ENCODE results near the gene RHBDD2.
A peak's percentile ranks its signal among the peaks of the same experiment; 100 is the strongest.
"Not testable (repeated sequence)": the region's sequence is repeated elsewhere in the genome, so short reads cannot be mapped to it uniquely, and the experiment has no call there.

RHBDD2 gene

DNA sequence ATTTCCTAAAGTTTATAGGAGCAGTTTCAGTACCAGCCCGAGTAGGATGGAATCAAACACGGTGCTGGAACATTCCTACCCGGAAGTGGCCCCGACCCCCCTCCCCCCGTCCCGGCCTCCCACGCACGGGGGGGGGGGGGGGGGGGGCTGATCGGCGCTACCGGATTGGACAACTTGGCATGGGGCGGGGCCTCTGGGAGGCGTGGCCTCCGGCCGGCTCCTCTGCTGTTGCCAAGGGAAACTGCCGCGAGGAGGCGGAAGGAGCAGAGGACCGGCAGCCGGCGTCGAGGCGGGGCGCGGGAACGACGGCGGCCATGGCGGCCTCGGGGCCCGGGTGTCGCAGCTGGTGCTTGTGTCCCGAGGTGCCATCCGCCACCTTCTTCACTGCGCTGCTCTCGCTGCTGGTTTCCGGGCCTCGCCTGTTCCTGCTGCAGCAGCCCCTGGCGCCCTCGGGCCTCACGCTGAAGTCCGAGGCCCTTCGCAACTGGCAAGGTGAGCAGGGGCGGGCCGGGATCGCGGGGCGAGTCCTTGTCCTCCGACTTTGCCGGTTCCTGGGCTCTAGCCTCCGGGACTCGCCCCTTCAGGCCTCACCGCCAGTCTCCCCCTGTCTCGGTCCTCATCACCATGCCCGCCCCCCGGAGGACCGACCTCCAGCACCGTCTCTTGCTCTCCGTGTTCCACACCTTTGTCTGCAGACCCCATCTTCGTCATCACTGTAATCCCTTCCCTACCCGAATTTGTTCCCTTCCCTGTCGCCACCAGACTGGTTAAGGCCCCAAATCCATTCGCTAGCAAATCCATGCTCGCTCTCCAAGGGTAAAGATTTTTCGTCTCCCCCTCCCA is at the start of gene RHBDD2:
RHBDD2 (plus strand) TSS at position 266 of the 843 bp plus-strand sequence; CDS start at position 315, 49 bp downstream.
- DNase-seq (ENCODE audit: low read depth in 2 of 3, low spot score in 2 of 3), result peak; percentile 86 to 92 (median 87)

DNA sequence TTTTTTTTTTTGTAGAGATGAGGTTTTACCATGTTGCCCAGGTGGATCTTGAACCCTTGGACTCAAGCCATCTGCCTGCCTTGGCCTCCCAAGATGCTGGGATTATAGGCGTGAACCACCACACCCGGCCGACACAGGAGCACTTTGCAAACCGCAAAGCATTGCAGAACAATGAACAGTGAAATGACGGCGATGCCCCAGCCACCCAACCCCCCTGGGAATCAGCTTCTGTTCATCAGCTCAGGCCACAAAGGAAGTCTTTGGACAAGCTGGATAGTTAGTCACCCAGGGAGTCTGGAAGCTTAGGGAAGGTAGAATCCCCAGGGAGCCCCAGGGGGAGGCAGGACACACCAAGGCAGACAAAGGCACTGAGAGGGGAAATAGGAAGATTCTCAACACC is 49.2 kb upstream of the RHBDD2 start:
- DNase-seq (ENCODE audit: low read depth in 2 of 3, low spot score in 2 of 3), result not testable (repeated sequence)

DNA sequence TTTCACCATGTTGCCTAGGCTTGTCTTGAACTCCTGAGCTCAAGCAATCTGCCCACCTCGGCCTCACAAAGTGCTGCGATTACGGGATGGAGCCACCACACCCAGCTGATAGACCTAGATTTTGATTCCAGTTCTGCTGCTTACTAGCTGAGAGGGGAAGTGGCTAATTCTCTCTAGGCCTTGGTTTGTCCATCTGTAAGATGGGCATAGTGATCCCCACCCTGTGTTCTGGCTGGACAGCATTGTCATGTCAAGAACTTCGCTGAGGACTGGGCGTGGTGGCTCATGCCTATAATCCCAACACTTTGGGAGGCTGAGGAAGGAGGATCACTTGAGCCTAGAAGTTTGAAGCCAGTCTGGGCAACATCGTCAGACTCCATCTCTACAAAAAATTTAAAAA is 47.9 kb upstream of the RHBDD2 start:
- DNase-seq (ENCODE audit: low read depth in 2 of 3, low spot score in 2 of 3), result no peak

DNA sequence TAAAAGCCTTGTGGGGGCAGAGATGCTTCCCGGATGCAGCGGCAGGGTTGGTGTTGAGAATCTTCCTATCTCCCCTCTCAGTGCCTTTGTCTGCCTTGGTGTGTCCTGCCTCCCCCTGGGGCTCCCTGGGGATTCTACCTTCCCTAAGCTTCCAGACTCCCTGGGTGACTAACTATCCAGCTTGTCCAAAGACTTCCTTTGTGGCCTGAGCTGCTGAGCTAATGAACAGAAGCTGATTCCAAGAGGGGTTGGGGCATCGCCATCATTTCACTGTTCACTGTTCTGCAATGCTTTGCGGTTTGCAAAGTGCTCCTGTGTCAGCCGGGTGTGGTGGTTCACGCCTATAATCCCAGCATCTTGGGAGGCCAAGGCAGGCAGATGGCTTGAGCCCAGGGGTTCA is 45.2 kb upstream of the RHBDD2 start:
- not testable (repeated sequence) for DNase-seq (ENCODE audit: low read depth in 2 of 3, low spot score in 2 of 3)

DNA sequence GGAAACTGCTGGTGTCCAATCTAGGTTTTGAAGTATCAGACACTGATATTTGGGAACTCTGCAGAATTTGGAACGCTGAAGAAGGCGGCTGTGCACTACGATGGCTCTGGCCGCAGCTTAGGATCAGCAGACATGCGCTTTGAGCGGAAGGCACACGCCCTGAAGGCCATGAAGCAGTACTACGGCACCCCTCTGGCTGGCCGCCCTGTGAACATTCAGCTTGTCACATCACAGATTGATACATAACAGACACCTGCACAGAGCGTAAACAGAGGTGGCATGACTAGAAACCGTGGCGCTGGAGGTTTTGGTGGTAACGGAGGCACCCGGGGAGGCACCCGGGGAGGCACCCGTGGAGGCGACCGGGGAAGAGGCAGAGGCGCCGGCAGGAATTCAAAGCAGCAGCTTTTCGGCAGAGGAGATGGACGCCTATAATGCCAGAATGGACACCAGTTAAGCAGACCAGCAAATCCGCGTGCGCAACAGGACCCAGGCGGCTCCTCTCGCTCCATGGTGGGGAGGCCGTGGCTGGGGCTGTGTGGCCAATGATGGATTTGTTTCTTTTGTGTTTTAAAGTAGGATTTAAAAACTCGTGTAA is 43.0 kb upstream of the RHBDD2 start:
- no peak for DNase-seq (ENCODE audit: low read depth in 2 of 3, low spot score in 2 of 3)

DNA sequence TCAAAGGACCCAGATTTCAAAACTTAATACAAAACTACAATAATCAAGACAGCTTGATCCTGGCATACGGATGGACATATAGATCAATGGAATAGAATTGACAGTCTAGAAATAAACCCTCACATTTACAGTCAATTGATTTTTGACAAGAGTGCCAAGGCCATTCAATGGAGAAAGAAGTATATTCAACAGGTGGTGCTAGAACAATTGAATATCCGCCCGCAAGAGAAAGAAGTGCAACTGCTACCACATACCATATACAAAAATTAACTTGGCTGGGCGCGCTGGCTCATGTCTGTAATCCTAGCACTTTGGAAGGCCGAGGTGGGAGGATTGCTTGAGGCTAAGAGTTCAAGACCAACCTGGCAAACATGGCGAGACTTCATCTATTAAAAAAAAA is 42.0 kb upstream of the RHBDD2 start:
- DNase-seq (ENCODE audit: low read depth in 2 of 3, low spot score in 2 of 3), result no peak

DNA sequence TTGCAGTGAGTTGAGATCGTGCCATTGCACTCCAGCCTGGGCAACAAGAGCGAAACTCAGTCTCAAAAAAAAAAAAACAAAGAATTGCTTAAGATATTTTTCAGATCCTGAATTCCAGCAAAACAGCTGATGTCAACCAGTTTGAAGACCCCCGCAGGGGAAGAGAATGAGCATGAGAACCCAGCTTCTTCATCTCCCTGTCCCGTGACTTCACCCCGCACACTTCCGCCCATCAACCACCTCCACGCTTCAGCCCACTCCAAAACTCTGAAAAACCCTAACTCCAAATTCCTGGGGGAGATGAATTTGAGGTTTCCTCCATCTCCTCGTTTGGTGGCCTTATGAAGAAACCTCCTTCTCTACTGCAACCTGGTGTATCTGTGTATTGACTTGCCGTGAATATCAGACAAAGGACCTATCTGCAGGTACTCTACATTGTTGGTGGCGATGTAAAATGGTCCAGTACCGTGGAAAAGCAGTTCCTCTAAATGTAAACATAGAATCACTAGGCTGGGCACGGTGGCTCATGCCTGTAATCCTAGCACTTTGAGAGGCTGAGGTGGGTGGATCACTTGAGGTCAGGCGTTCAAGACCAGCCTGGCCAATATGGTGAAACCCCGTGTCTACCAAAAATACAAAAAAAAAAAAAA is 40.4 kb upstream of the RHBDD2 start:
- DNase-seq (ENCODE audit: low read depth in 2 of 3, low spot score in 2 of 3), result not testable (repeated sequence)

DNA sequence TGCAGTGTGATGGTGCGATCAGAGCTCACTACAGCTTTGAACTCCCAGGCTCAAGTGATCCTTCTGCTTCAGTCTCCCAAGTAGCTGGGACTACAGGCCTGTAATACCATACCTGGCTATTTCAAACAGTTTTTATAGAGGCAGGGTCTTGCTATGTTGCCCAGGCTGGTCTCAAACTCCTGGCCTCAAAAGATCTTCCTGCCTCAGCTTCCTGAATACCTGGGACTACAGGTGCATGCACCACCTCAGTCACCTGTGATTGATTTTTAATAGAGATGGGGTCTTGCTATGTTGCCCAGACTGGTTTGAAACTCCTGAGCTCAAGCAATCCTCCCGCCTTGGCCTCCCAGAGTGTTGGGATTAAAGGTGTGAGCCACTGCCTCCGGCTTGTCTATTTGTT is 38.8 kb upstream of the RHBDD2 start:
- no peak for DNase-seq (ENCODE audit: low read depth in 2 of 3, low spot score in 2 of 3)

DNA sequence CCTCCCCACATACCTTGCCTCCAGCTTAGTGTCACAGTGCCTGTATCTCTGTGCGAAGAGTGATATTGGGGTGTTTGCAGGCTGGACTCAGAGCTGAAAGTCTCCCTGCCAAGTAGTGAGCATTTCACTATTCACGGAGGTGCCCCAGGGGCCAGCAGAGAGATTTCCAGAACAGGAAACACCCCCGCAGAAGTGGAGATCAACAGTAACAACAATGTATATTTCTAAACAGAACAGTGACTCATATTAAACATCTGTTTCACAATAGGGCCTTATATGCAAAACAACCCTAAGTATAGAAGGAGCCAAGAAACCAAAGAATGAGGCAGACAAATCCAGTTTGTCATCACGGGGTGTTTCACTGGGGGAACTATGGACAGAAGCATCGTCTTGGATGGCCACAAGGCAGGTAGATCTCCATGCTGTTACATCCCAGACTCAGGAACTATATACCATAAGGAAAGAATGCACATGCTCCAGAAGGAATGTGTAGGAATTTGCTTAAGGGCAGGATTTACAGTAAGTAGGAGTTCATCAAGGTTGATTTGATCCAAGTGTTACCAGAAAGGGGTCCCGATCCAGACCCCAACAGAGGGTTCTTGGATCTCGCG is 35.9 kb upstream of the RHBDD2 start:
- DNase-seq (ENCODE audit: low read depth in 2 of 3, low spot score in 2 of 3), result peak in 1 of 3 experiments; percentile 15

DNA sequence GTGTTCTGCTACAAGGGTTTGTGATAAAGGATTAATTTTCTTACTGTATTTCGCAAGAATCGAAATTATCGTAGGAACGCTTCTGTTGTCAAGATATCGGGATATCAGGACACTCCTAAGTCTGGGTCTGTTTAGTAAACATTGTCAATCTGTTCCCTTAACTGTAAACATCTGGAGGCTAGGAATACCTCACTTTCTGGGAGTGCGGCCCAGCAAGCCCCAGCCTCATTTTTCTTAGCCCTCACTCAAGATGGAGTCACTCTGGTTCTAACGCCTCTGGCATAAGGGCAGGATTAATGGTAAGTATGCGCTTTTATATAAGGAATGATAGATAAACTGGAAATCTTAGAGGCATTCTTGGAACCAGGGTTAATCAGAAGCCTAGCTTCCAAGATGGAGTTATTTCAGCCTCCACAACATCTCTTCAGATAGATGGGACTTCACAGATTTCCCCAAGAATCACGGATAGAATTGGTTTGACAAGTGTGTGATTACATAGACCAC is 35.2 kb upstream of the RHBDD2 start:
- DNase-seq (ENCODE audit: low read depth in 2 of 3, low spot score in 2 of 3), result no peak

DNA sequence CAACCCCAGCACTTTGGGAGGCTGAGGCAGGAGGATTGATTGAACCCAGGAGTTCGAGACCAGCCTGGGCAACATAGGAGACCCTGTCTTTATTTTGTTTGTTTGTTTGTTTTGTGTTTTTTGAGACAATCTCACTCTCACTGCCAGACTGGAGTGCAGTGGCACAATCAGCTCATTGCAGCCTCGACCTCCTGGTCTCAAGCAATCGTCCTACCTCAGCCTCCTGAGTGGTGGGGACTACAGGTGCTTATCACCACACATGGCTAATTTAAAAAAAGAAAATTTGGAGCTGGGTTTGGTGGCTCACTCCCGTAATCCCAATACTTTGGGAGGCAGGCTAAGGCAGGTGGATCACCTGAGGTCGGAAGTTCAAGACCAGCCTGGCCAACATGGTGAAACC is 34.7 kb upstream of the RHBDD2 start:
- DNase-seq (ENCODE audit: low read depth in 2 of 3, low spot score in 2 of 3), result no peak

DNA sequence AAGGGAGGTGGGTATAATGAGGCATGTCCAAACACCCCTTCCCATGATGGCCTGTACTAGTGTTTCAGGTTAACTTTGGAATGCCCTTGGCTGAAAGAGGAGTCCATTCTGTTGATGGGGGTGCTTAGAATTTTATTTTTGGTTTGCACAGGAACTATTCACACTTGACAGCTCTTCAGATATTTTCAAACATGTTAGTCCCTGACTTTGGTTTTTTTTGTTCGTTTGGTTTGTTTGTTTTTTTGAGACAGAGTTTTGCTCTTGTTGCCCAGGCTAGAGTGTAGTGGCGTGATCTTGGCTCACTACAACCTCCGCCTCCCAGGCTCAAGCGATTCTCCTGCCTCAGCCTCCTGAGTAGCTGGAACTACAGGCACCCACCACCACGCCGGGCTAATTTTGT is 33.7 kb upstream of the RHBDD2 start:
- DNase-seq (ENCODE audit: low read depth in 2 of 3, low spot score in 2 of 3), result not testable (repeated sequence)

DNA sequence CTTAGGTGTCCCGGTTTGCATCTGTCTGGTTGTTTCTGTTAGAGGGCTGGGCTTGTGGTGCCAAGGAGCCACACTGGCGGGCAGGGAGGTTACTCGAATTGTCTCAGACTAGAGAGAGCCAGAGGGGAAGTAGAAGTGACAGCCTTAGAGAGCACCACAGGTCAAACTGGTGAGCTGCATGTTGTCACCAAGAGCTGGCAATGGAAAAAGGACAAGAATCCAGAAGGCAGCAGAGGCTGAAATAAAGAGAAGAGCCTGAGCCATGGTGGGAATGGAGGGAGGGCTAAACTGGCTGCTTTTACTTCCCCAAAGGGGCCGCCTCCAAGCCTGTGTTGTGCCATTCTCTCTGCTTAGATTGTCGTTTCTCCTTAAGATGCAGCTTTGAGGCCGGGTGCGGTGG is 31.1 kb upstream of the RHBDD2 start:
- DNase-seq (ENCODE audit: low read depth in 2 of 3, low spot score in 2 of 3), result no peak

DNA sequence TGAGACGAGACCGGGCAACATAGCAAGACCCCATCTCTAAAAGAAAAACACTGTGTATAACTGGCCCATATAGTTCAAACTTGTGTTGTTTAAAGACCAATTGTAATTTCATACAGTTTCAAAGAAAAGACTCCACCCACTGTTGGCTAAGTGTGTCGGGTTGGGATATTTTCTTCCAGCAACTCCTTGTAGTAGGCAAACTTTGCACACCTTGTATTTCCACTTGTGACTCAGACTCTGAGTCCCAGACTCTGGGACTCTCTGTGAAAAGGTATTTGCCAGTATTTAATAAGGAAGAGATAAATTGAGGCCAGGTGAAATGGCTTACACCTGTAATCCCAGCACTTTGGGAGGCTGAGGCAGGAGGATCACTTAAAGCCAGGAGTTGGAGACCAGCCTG is 29.3 kb upstream of the RHBDD2 start:
- no peak for DNase-seq (ENCODE audit: low read depth in 2 of 3, low spot score in 2 of 3)

DNA sequence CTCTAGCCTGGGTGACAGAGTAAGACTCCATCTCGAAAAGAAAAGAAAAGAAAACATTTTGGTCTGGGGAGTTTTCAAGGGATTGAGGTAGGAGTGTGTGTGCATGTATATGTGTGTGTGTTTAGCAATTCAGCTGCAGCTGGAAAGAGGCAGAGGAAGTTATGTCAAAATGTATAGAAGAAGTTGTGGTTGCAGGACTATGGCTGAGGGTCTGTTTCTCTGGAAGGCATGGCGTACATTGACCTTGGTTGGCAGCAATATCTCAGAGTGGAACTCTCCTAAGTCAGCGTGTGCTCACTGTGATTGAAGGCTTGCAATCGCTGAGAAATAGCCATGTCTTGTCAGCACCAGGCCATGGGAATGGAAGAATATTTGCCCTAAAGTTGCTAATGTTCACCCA is 28.6 kb upstream of the RHBDD2 start:
- DNase-seq (ENCODE audit: low read depth in 2 of 3, low spot score in 2 of 3), result no peak

DNA sequence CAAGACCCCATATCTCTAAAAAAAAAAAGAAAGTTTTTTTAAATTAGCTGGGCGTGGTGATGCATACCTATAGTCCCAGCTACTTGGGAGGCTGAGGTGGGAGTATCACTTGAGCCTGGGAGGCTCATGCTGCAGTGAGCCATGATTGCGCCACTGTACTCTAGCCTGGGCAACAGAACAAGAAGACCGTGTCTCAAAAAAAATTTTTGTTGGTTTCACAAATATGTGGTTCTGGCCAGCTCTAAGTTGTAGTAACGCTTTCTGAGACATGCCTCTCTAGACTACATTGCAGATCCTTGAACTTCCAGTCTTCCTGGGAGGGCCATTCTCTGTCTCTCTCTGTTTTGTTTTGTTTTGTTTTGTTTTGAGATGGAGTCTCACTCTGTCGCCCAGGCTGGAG is 24.6 kb upstream of the RHBDD2 start:
- DNase-seq (ENCODE audit: low read depth in 2 of 3, low spot score in 2 of 3), result no peak

DNA sequence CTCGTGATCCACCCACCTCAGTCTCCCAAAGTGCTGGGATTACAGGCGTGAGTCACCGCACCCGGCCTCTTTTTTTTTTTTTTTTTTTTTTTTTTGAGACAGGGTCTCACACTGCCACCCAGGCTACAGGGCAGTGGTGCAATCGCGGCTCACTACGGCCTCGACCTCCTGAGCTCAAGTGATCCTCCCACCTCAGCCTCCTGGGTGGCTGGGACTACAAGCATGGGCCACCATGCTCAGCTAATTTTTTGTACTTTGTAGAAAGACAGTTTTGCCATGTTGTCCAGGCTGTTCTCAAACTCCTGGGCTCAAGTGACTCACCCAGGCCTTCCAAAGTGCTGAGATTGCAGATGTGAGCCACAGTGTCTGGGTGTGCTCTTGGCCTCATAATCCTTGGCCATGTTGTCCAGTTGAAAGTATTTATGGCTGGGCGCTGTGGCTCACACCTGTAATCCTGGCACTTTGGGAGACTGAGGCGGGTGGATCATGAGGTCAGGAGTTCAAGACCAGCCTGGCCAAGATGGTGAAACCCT is 24.0 kb upstream of the RHBDD2 start:
- not testable (repeated sequence) for DNase-seq (ENCODE audit: low read depth in 2 of 3, low spot score in 2 of 3)

DNA sequence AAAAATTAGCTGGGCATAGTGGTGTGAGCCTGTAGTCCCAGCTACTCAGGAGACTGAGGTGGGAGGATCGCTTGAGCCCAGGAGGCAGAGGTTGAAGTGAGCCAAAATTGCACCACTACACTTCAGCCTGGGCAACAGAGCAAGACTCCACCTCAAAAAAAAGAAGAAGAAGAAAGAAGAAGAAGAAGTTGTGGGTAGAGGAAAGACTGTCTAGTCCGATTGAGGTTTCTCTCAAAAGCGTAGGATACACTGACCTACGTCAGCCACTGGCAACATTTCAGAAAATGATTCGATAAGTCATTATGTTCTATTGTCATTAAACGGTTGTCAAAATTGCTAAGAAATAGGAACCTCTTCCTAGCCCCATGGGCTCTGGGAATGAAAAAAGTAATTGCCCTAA is 22.3 kb upstream of the RHBDD2 start:
- DNase-seq (ENCODE audit: low read depth in 2 of 3, low spot score in 2 of 3), result no peak

DNA sequence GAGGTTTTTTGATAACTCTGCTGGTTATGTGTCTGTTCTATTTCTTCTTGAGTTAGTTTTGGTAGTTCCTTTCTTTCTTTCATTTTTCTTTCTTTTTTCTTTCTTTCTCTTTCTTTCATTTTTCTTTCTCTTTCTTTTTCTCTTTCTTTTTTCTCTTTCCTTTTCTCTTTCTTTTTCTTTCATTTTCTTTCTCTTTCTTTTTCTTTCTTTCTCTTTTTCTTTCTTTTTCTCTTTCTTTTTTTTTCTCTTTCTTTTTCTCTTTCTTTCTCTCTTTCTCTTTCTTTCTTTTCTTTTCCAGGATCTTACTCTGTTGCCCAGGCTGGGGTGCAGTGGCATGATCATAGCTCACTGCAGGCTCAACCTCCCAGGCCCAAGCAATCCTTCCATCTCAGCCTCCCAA is 20.4 kb upstream of the RHBDD2 start:
- no peak for DNase-seq (ENCODE audit: low read depth in 2 of 3, low spot score in 2 of 3)

DNA sequence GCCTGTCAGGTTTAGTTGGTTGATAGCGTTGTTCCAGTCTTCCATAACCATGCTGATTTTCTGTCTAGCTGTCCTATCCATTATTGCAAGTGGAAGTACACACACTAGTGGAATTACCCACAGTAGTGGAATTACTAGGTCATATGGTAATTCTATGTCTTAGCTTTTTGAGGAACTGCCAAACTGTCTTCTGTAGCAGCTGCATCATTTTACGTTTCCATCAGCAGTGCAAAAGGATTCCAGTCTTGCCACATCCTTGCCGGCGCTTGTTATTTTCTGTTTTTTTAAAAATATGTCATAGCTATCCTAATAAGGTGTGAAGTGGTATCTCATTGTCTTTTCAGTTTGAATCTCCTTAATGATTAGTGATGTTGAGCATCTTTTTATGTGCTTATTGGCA is 17.2 kb upstream of the RHBDD2 start:
- DNase-seq (ENCODE audit: low read depth in 2 of 3, low spot score in 2 of 3), result no peak

DNA sequence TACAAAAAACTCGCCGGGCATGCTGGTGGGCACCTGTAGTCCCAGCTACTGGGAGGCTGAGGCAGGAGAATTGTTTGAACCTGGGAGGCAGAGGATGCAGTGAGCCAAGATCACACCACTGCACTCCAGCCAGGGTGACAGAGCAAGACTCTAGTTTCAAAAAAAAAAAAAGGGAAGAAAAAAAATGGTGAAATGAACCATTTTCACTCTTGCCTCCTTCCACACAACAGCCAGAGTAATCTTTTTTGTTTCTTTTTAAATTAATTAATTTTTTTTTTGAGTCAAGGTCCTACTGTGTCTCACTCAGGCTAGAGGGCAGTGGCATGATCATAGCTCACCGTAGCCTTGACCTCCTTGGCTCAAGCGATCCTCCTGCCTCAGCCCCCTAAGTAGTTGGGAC is 14.6 kb upstream of the RHBDD2 start:
- not testable (repeated sequence) for DNase-seq (ENCODE audit: low read depth in 2 of 3, low spot score in 2 of 3)

Measured in activated CD8-positive, alpha-beta memory T cell treated with anti-CD3 and anti-CD28 coated beads for 48 hours (primary cell).